OCI-LY3 (cell line): Measurements from ENCODE around the gene SIL1.

Source experiments
- H2AFZ ChIP-seq: fragments of 200-600, 300-600 bp; shearing (Covaris generic); 2 replicates; pipeline ENCODE4 v1.6.0; 2014; ENCODE audit warnings: antibody characterized with exemption, low read depth, low read length
- H3K27ac ChIP-seq: fragments of 200-600, 300-600 bp; sonication (generic); 2 replicates; pipeline ENCODE4 v1.5.1; 2014; ENCODE audit warnings: mild to moderate bottlenecking, low read length, moderate library complexity, mixed read lengths
- H3K27me3 ChIP-seq: fragments of 200-600, 300-600 bp; sonication (generic); 2 replicates; pipeline ENCODE4 v1.6.1; 2014; ENCODE audit warnings: low read depth, low read length, mixed read lengths
- H3K36me3 ChIP-seq: fragments of 200-600, 300-600 bp; sonication (generic); replicated peaks from 2 replicates; pipeline ENCODE3; 2014; ENCODE audit warnings: low read depth, low read length, mixed read lengths
- H3K4me1 ChIP-seq: fragments of 300-600, 200-600 bp; sonication (generic); 2 replicates; pipeline ENCODE4 v1.6.1; 2014; ENCODE audit warnings: low read length, mixed read lengths
- H3K4me2 ChIP-seq: fragments of 200-600, 300-600 bp; sonication (generic); 2 replicates; pipeline ENCODE4 v1.6.1; 2014; ENCODE audit warnings: low read length, mixed read lengths
- H3K4me3 ChIP-seq: fragments of 300-600, 200-600 bp; sonication (generic); 2 replicates; pipeline ENCODE4 v1.5.1; 2014; ENCODE audit warnings: antibody characterized with exemption, mild to moderate bottlenecking, low read length, moderate library complexity
- H3K79me2 ChIP-seq: fragments of 300-600, 200-600 bp; shearing (Covaris generic); 2 replicates; pipeline ENCODE4 v1.6.1; 2014; ENCODE audit warnings: mild to moderate bottlenecking, low read length, mixed read lengths
- H3K9ac ChIP-seq: fragments of 300-600, 200-600 bp; shearing (Covaris generic); 2 replicates; pipeline ENCODE4 v1.6.0; 2014; ENCODE audit warnings: mild to moderate bottlenecking, low read length, moderate library complexity
- H3K9me3 ChIP-seq: fragments of 200-600, 300-600 bp; shearing (Covaris generic); 2 replicates; pipeline ENCODE4 v1.6.1; 2014; ENCODE audit warnings: low read length, mixed read lengths; ENCODE audit not compliant: insufficient read depth
- H4K20me1 ChIP-seq: fragments of 200-600, 300-600 bp; sonication (generic); 2 replicates; pipeline ENCODE4 v1.6.1; 2016; ENCODE audit warnings: low read length, mixed read lengths; ENCODE audit not compliant: insufficient read depth
- EZH2phosphoT487 ChIP-seq: fragments of 200-600 bp; shearing (Covaris generic); IDR thresholded peaks from 2 replicates; pipeline ENCODE4 v1.6.1; 2018; ENCODE audit warnings: antibody characterized with exemption, mixed run types, low read depth
- TF ChIP-seq, protein P1 (sequence below): fragments of 200-600, 300-600 bp; sonication (generic); IDR thresholded peaks from 2 replicates; pipeline ENCODE4 v1.5.1; 2014; ENCODE audit warnings: antibody characterized with exemption, low read length, low read depth

Gene SIL1

DNA sequence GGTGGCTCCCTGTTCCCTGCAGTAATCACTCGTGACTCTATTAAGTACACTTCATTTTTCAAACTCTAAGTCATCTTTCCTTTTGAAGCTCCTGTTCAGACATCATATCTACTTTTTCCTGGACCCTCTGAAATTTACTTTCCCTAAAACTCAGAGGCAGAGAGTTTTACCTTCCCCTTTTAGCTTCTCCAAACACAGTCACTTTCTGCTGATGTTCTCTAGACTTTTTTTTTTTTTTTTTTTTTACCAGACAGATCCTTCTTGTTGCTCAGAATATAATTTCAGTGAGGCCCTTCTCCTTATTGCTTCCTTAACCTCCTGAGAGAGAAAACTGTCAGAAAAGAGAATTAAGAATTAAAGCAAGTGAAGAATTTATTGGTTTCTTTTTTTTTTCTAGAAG, 236.4 kb downstream of the SIL1 start:
- Histone ChIP-seq H3K4me2 (no peak overlapping the region), H4K20me1 (no peaks in the 10 kb centered on the region), H3K9me3 (no peaks in the 10 kb centered on the region), H3K79me2 (no peaks in the 10 kb centered on the region), H3K36me3 (no peaks in the 10 kb centered on the region), H3K27me3 (no peaks in the 10 kb centered on the region), H3K4me1 (no peaks in the 10 kb centered on the region), H2AFZ (no peak overlapping the region), H3K4me3 (no peak overlapping the region), H3K9ac (no peak overlapping the region), H3K27ac (no peak overlapping the region)
- TF ChIP-seq, protein P1, sequence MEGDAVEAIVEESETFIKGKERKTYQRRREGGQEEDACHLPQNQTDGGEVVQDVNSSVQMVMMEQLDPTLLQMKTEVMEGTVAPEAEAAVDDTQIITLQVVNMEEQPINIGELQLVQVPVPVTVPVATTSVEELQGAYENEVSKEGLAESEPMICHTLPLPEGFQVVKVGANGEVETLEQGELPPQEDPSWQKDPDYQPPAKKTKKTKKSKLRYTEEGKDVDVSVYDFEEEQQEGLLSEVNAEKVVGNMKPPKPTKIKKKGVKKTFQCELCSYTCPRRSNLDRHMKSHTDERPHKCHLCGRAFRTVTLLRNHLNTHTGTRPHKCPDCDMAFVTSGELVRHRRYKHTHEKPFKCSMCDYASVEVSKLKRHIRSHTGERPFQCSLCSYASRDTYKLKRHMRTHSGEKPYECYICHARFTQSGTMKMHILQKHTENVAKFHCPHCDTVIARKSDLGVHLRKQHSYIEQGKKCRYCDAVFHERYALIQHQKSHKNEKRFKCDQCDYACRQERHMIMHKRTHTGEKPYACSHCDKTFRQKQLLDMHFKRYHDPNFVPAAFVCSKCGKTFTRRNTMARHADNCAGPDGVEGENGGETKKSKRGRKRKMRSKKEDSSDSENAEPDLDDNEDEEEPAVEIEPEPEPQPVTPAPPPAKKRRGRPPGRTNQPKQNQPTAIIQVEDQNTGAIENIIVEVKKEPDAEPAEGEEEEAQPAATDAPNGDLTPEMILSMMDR, result no peak
- no peak for TF ChIP-seq EZH2phosphoT487

DNA sequence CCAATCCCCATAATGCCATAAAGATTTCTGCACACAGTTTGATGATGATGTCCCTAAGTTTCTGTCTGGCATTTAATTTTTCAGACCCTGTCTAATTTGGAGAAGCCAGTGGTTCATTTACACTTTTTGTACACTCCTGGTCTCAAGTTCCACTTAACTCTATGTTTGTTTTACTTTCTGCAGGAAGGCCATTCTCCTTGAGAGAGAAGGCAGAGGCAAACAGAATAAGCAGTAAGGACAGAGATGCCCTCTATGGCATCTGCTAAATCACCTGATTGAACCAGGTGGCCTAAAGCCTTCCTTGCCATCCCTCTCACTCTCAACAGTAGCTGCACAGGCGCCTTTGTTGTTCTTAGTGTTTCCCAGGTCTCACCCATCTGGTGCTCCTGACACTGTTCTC, 236.9 kb downstream of the SIL1 start:
- Histone ChIP-seq H3K4me3 (no peak overlapping the region), H3K4me1 (no peaks in the 10 kb centered on the region), H3K4me2 (no peak overlapping the region), H3K9me3 (no peaks in the 10 kb centered on the region), H3K36me3 (no peaks in the 10 kb centered on the region), H3K79me2 (no peaks in the 10 kb centered on the region), H3K27ac (no peak overlapping the region), H4K20me1 (no peaks in the 10 kb centered on the region), H3K27me3 (no peaks in the 10 kb centered on the region), H3K9ac (no peak overlapping the region), H2AFZ (no peak overlapping the region)
- TF ChIP-seq EZH2phosphoT487, result no peak
- TF ChIP-seq, protein P1, result no peak

DNA sequence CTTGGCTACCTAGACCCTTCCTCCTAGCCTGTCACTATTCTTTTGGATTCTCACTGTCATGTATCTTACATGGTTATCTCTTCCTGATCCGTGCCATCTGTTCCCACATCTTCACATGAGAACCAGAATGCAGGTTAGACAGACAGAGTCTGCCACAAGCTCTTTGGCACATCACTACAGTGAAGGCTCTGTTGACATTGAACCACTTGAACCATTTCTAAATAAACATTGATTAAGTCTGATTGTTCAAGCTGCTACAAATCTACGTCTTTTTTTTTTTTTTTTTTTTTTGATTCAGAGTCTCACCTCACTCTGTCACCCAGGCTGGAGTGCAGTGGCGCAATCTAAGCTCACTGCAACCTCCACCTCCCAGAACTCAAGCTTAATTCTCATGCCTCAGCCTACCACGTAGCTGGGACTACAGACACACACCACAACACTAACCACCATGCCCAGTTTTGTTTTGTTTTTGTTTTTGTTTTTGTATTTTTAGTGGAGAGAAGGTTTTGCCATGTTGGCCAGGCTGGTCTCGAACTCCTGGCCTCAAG, 237.9 kb downstream of the SIL1 start:
- TF ChIP-seq EZH2phosphoT487, result no peak
- TF ChIP-seq, protein P1, result no peak
- no peaks in the 10 kb centered on the region for H3K36me3 ChIP-seq
- no peaks in the 10 kb centered on the region for H3K9me3 ChIP-seq
- no peak overlapping the region for H3K4me3 ChIP-seq
- no peaks in the 10 kb centered on the region for H3K79me2 ChIP-seq
- H3K27me3 ChIP-seq, result no peaks in the 10 kb centered on the region
- H3K27ac ChIP-seq, result no peak overlapping the region
- H3K4me2 ChIP-seq, result no peak overlapping the region
- H4K20me1 ChIP-seq, result no peaks in the 10 kb centered on the region
- no peaks in the 10 kb centered on the region for H3K4me1 ChIP-seq
- no peak overlapping the region for H2AFZ ChIP-seq
- H3K9ac ChIP-seq, result no peak overlapping the region

DNA sequence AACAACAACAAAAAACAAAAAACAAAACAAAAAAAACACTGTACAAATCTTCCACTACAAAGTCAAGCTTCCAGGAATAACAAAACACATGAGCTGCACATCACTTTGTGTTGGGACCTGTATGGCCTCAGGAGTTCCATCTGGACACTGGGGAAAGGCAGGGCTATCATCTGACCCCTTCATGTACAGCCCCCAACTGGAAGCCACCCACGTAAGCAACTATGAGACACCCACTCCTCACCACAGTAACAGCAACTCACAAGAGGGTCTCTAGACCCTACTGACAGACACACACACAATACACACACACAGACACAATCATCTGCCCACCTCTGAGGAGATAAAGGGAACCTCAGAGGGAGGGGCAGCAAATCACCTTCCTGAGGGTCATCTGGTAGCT, 241.4 kb downstream of the SIL1 start:
- Histone ChIP-seq H3K36me3 (no peaks in the 10 kb centered on the region), H3K27me3 (no peaks in the 10 kb centered on the region), H3K4me1 (no peaks in the 10 kb centered on the region), H3K9me3 (no peaks in the 10 kb centered on the region), H2AFZ (no peak overlapping the region), H3K9ac (no peak overlapping the region), H3K4me2 (no peak overlapping the region), H3K27ac (no peak overlapping the region), H4K20me1 (no peaks in the 10 kb centered on the region), H3K79me2 (no peaks in the 10 kb centered on the region), H3K4me3 (no peak overlapping the region)
- TF ChIP-seq, protein P1, result no peak
- TF ChIP-seq EZH2phosphoT487, result no peak
